DND-41 (cell line): ENCODE results near the gene B4GALT3.

Experiments
- ATAC-seq: fragments of 200-7000 bp; cut with Tn5 transposase; 3 replicates; pipeline ENCODE4 v1.9.1; 2021; ENCODE audit warnings: low read depth; ENCODE audit not compliant: insufficient read depth
- DNase-seq: peaks from one replicate; pipeline ENCODE4 v3.0.0-alpha.2; 2020
- H2AFZ ChIP-seq: 2 replicates; pipeline ENCODE4 v1.6.0; 2012; ENCODE audit warnings: low read depth, low read length
- H3K27ac ChIP-seq: 2 replicates; pipeline ENCODE4 v1.5.1; 2012; ENCODE audit warnings: low read length, inconsistent platforms
- H3K27me3 ChIP-seq: fragments of 200-600 bp; sonication (generic); 2 replicates; pipeline ENCODE4 v1.6.0; 2012; ENCODE audit warnings: low read length, mild to moderate bottlenecking, inconsistent platforms; ENCODE audit not compliant: insufficient read depth, poor library complexity
- H3K36me3 ChIP-seq: 2 replicates; pipeline ENCODE4 v1.5.1; 2012; ENCODE audit warnings: low read length, inconsistent platforms; ENCODE audit not compliant: insufficient read depth
- H3K4me1 ChIP-seq: 2 replicates; pipeline ENCODE4 v1.5.1; 2012; ENCODE audit warnings: mild to moderate bottlenecking, low read length; ENCODE audit not compliant: insufficient read depth
- H3K4me2 ChIP-seq: 2 replicates; pipeline ENCODE4 v1.6.0; 2012; ENCODE audit warnings: mild to moderate bottlenecking, moderate library complexity, low read length, inconsistent platforms; ENCODE audit not compliant: insufficient read depth
- H3K4me3 ChIP-seq, 2 experiments: fragments of 200-600 bp in 1 of 2; shearing (Covaris generic) in 1 of 2; 2 replicates each; pipeline ENCODE4 v1.5.1; 2012 to 2016; ENCODE audit warnings: inconsistent platforms in 2 of 2, low read length in 2 of 2, mild to moderate bottlenecking in 2 of 2, low read depth in 1 of 2, moderate library complexity in 1 of 2
- H3K79me2 ChIP-seq: 2 replicates; pipeline ENCODE4 v1.6.0; 2012; ENCODE audit warnings: low read length, inconsistent platforms; ENCODE audit not compliant: insufficient read depth
- H3K9ac ChIP-seq: 2 replicates; pipeline ENCODE4 v1.6.0; 2012; ENCODE audit warnings: low read depth, mild to moderate bottlenecking, inconsistent platforms, low read length, moderate library complexity
- H3K9me3 ChIP-seq: 2 replicates; pipeline ENCODE4 v1.5.1; 2012; ENCODE audit warnings: low read length, moderate library complexity, mild to moderate bottlenecking, inconsistent platforms; ENCODE audit not compliant: insufficient read depth, severe bottlenecking
- H4K20me1 ChIP-seq: 2 replicates; pipeline ENCODE4 v1.6.0; 2012; ENCODE audit warnings: low read length; ENCODE audit not compliant: insufficient read depth
- EZH2 ChIP-seq: IDR thresholded peaks from 3 replicates; pipeline ENCODE4 v1.6.1; 2012; ENCODE audit warnings: borderline replicate concordance, low read depth, mild to moderate bottlenecking, moderate library complexity, low read length, inconsistent platforms; ENCODE audit not compliant: severe bottlenecking
- TF ChIP-seq, protein P1 (sequence below): IDR thresholded peaks from 2 replicates; pipeline ENCODE4 v1.5.1; 2012; ENCODE audit warnings: borderline replicate concordance, low read length, moderate library complexity, mild to moderate bottlenecking; ENCODE audit not compliant: poor library complexity, severe bottlenecking; ENCODE audit errors: extremely low read depth

B4GALT3 gene

DNA sequence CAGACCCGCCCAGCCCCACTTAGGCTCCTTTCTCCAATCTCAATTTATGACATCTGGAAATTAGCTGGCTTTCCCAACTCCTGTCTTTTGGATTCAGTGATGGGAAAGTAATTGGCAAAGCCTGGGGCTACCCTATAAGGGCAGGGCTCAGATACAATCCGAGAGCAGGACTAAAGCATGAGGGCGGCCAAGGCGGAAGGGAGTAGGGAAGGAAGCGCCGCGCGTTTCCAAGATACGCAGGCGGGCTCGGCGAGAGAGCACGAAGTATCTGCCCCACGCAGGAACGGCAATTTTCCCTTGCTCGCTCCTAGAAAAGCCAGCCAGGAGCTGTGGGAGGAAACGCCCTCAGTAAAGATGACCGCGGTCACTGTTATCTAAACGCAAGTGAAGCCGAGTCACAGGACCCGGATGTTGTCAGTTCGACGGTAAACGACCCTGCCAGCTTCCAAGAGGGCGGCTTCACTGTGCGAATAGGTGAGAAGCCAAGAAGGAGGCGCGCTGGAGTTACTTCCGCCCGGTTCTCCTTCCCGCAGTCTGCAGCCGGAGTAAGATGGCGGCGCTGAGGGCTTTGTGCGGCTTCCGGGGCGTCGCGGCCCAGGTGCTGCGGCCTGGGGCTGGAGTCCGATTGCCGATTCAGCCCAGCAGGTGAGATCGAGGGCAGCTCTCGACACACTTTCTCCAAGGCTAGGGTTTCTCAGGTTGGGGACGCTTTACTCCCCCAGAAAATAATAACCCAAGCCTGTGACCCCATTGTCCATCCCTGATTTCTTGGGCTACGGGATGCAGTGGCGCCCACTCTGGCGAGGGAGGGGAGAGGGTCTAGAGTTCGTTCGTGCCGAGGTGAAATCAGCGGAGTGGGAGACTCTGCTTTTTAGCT, 24.8 kb upstream of the B4GALT3 start, which contains the start of gene NDUFS2:
NDUFS2 (plus strand) TSS at position 532 of the 877 bp plus-strand sequence; CDS start at position 551, 19 bp downstream.
- DNase-seq (peak; percentile 98), ATAC-seq (peak; percentile 99)
- Histone ChIP-seq H3K79me2 (peaks cover 35% of the 10 kb centered on the region), H3K9ac (peak within 1 kb of the TSS; percentile 90), H3K9me3 (no peaks in the 10 kb centered on the region), H3K4me3 (peak within 1 kb of the TSS; percentile 93), H3K36me3 (peaks cover 34% of the 10 kb centered on the region), H3K27ac (peak within 1 kb of the TSS; percentile 93), H3K4me1 (peaks cover 30% of the 10 kb centered on the region), H2AFZ (peak within 1 kb of the TSS; percentile 90), H4K20me1 (no peaks in the 10 kb centered on the region), H3K4me2 (peak within 1 kb of the TSS; percentile 65), H3K27me3 (no peaks in the 10 kb centered on the region)
- TF ChIP-seq EZH2 = no peak
- TF ChIP-seq, protein P1, sequence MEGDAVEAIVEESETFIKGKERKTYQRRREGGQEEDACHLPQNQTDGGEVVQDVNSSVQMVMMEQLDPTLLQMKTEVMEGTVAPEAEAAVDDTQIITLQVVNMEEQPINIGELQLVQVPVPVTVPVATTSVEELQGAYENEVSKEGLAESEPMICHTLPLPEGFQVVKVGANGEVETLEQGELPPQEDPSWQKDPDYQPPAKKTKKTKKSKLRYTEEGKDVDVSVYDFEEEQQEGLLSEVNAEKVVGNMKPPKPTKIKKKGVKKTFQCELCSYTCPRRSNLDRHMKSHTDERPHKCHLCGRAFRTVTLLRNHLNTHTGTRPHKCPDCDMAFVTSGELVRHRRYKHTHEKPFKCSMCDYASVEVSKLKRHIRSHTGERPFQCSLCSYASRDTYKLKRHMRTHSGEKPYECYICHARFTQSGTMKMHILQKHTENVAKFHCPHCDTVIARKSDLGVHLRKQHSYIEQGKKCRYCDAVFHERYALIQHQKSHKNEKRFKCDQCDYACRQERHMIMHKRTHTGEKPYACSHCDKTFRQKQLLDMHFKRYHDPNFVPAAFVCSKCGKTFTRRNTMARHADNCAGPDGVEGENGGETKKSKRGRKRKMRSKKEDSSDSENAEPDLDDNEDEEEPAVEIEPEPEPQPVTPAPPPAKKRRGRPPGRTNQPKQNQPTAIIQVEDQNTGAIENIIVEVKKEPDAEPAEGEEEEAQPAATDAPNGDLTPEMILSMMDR = peak; percentile 43

DNA sequence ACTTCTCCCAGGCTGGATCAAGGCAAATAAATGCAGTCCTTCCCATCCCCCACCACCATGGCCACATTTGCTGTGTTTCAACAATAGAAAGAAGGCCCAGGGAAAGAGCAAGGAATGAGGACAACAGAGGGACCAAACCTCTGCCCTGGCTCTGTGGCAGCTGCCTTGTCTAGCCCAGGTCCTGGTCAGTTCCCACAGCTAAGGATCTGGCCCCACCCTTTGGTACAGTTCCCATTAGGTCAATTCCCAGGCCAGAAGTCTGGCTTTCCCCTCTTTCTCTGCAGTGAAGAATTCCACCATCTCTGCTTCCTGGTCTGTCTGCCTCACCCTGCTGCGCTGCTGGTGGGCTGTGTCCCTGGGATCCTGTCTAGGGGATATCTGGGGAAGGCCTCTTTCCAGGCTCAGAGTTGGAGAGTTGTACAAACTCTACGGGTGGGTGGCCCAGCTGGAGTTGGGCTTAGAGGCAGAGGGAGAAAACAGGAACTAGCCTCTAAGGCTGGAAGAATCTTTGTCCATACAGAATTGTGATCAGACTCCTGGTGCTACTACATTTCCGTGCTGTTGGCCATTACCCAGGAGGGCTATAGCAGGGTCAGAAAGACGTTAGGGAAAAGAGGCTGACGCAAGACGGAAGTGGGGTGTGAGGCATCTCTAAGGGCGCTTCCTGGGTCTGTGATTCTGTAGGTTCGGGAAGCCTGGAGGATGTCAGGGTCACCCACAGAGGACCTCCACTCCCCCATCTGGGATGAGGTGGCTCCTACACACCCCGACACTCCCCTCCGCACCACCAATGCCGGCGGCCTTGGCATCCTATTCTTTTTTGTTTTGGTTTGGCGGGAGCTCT, 23.9 kb upstream of the B4GALT3 start:
- H3K27me3 ChIP-seq = no peaks in the 10 kb centered on the region
- peak overlapping the region; percentile 18 to 93; a peak in 3 of 4 replicates for H3K4me3 ChIP-seq
- H3K36me3 ChIP-seq = peaks cover 26% of the 10 kb centered on the region
- peak overlapping the region; percentile 90 for H3K9ac ChIP-seq
- H3K27ac ChIP-seq = peak overlapping the region; percentile 93
- no peaks in the 10 kb centered on the region for H4K20me1 ChIP-seq
- TF ChIP-seq, protein P1 = no peak
- no peak for TF ChIP-seq EZH2
- DNase-seq = no peak
- peak overlapping the region; percentile 79 for H2AFZ ChIP-seq
- ATAC-seq = no peak
- H3K4me1 ChIP-seq = peaks cover 30% of the 10 kb centered on the region
- H3K9me3 ChIP-seq = no peaks in the 10 kb centered on the region
- H3K4me2 ChIP-seq = peak overlapping the region; percentile 65
- H3K79me2 ChIP-seq = peaks cover 35% of the 10 kb centered on the region

DNA sequence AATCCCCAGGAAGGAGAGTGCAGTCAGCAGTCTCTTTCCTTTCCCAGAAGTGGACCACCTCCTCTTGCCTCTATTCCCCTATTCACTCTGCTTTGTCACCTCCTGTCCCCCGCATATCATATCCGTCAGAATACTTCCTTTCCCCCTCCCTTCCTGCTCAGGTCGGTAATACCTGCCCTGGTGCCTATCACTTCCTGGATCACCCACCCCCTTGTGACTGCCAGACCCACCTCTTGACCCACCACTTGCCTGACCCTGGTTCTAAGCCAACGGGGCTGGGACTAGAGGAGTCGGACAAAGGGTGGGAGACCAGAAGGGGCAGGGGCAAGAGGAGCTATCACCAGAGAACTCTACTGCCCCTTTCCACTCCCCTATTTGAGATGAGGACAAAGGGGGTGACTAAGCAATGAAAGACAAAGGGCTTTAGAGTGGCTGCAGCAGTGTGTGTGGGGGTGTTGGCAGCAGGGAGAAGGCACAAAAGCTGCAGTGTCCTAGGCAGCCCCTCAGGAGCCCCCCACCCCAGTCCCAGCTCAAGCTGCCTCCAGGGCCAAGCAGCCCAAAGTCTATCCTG, 23.2 kb upstream of the B4GALT3 start:
- no peaks in the 10 kb centered on the region for H4K20me1 ChIP-seq
- H3K4me3 ChIP-seq = no peak overlapping the region
- DNase-seq (no peak), ATAC-seq (no peak)
- H3K36me3 ChIP-seq = peaks cover 21% of the 10 kb centered on the region
- no peak for TF ChIP-seq EZH2
- TF ChIP-seq, protein P1 = no peak
- no peak overlapping the region for H3K4me2 ChIP-seq
- no peak overlapping the region for H3K27ac ChIP-seq
- peak overlapping the region; percentile 79; the same call in 1 of the 2 replicates for H2AFZ ChIP-seq
- H3K9me3 ChIP-seq = no peaks in the 10 kb centered on the region
- peaks cover 30% of the 10 kb centered on the region for H3K4me1 ChIP-seq
- H3K27me3 ChIP-seq = no peaks in the 10 kb centered on the region
- H3K9ac ChIP-seq = no peak overlapping the region
- peaks cover 31% of the 10 kb centered on the region for H3K79me2 ChIP-seq
